Measurements from ENCODE around the gene CDT1.

Gene CDT1

DNA sequence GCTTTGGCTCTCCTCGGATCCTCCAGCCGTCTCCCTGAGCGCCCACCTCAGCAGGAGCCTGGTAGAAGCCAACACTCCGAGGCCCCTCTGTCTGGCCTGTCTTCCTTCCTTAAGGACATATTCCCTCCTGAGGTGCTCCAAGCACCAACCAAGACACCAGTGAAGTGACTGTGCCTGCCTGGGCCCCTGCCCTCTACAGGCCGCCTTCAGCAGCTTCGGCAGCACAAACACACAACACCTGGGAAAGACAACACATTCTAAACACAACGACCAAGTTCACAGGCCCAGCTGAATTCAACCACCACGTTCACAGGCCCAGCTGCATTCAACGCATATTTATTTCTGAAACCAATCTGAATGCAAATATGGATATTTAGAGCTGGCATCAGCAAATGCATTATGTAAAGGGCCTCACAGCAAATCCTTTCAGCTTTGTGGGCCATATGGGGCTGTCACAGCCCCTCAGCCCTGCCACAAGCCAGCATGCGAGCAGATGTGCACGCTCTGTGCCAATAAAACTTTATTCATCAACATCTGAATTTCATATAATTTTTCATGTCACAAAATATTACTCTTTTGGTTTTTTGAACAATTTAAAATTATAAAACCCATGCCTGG lies 40.9 kb downstream of the CDT1 start:
- no peaks in the 10 kb centered on the region for H3K4me1 ChIP-seq (ENCODE audit: insufficient read depth, low read length)
- no peaks in the 10 kb centered on the region for H3K9me3 ChIP-seq (ENCODE audit: insufficient read depth, low read depth, low read length)
- H3K4me3 ChIP-seq (ENCODE audit: low read length) = no peak overlapping the region
- no peaks in the 10 kb centered on the region for H3K27me3 ChIP-seq (ENCODE audit: insufficient read depth, low read length)
- H3K36me3 ChIP-seq (ENCODE audit: insufficient read depth, low read length) = peaks cover 10% of the 10 kb centered on the region
- no peak overlapping the region for H3K9ac ChIP-seq (ENCODE audit: low read depth, low read length)
- no peak overlapping the region for H3K27ac ChIP-seq (ENCODE audit: low read depth, low read length)
- 82% methylated on average over 11 of the region's 11 CpGs for WGBS

DNA sequence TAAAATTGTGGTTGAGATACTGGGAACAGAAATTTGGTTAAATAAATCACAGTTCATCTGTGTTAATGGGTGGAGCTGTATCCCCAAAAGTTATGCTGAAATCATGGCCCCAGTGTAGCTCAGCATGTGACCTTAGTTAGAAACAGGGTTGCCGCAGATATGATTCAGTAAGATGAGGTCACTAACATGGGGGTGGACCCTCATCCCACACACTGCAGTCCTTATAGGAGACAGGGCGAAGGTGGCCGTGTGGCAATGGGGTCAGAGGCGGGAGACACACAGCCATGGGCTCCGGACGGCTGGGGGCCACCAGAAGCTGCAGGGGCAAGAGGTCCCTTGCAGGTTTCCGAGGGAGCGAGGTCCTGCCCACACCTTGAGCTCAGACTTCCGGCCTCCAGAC lies 42.5 kb downstream of the CDT1 start:
- Histone ChIP-seq H3K27ac (ENCODE audit: low read depth, low read length) (no peak overlapping the region), H3K9ac (ENCODE audit: low read depth, low read length) (no peak overlapping the region), H3K4me3 (ENCODE audit: low read length) (no peak overlapping the region), H3K9me3 (ENCODE audit: insufficient read depth, low read depth, low read length) (no peaks in the 10 kb centered on the region), H3K36me3 (ENCODE audit: insufficient read depth, low read length) (peaks cover 3% of the 10 kb centered on the region; the same call in 1 of the 2 replicates), H3K27me3 (ENCODE audit: insufficient read depth, low read length) (no peaks in the 10 kb centered on the region), H3K4me1 (ENCODE audit: insufficient read depth, low read length) (no peaks in the 10 kb centered on the region)
- WGBS = 96% methylated on average over 9 of the region's 9 CpGs

DNA sequence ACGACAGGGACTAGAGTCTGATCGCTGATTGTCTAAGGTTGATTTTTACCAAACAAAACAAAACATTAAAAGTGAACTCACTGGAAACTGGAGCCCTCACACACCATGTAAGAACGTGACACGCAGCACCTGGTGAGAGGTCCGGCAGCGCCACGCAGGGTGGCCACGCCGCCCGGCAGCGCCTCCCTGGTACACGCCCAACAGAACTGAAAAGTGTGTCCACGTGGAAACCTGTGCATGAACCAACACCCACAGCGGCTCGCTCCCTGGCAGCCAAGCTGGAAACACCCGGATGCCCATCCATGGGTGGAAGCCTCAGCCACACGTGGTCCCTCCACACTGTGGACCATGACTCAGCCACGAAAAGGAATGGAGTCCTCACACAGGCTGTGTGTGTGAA lies 44.1 kb downstream of the CDT1 start:
- Histone ChIP-seq H3K9ac (ENCODE audit: low read depth, low read length) (no peak overlapping the region), H3K36me3 (ENCODE audit: insufficient read depth, low read length) (peaks cover 3% of the 10 kb centered on the region; the same call in 1 of the 2 replicates), H3K9me3 (ENCODE audit: insufficient read depth, low read depth, low read length) (no peaks in the 10 kb centered on the region), H3K27ac (ENCODE audit: low read depth, low read length) (no peak overlapping the region), H3K27me3 (ENCODE audit: insufficient read depth, low read length) (no peaks in the 10 kb centered on the region), H3K4me3 (ENCODE audit: low read length) (no peak overlapping the region), H3K4me1 (ENCODE audit: insufficient read depth, low read length) (no peaks in the 10 kb centered on the region)
- WGBS = 93% methylated on average over 18 of the region's 18 CpGs

DNA sequence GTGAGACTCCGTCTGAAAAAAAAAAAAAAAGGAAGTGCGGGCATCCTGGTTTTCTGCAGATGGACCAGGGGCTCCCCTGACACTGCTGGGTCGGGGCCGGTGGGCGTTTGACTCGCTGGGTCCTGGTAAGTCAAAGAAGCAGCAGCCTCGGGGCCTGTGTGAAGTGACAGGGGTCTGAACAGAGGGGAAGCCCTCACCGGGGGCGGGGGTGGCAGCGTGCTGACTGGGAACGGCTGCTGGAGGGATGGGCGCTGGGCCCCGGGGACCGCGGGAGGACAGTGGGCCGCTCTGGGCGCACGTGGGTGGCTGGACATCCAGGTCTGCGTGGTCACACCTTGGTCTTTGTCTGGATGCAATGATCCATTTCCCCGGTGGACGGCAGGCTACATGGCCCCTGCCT lies 45.0 kb downstream of the CDT1 start:
- H3K27me3 ChIP-seq (ENCODE audit: insufficient read depth, low read length) = no peaks in the 10 kb centered on the region
- 92% methylated on average over 21 of the region's 21 CpGs for WGBS
- no peak overlapping the region for H3K27ac ChIP-seq (ENCODE audit: low read depth, low read length)
- peaks cover 3% of the 10 kb centered on the region; the same call in 1 of the 2 replicates for H3K36me3 ChIP-seq (ENCODE audit: insufficient read depth, low read length)
- H3K4me1 ChIP-seq (ENCODE audit: insufficient read depth, low read length) = no peaks in the 10 kb centered on the region
- H3K9me3 ChIP-seq (ENCODE audit: insufficient read depth, low read depth, low read length) = no peaks in the 10 kb centered on the region
- H3K9ac ChIP-seq (ENCODE audit: low read depth, low read length) = no peak overlapping the region
- no peak overlapping the region for H3K4me3 ChIP-seq (ENCODE audit: low read length)

DNA sequence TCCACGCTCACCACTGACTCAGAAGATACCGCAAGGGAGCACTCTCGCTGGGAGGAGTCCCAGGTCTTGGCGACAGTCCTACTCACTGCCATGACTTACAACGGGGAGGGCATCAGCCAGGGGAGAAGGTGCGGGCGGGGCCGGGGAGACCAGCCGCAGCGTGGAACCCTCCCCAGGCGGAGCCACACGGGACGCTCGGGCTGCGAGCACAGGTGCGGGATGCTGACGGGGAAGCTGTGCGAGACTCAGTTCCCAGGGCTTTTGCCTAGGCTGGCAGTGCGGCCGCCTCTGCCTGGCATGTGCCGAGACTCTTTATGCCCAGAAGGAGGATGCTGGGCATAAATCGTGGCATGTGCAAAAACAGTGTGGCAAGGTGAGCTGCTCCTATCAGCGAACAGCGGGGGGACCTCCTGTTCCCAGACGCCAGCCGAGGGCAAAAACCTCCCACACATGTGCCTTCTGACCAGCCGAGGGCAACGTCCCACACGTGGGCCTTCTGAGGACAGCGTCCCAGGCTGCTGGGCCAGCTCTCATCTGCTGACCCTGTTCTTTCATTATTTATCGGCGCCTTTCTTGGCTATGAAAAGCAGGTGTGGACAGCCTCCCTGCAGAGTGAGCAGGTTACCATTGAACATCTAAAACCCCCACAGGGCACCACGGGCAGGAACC lies 47.1 kb downstream of the CDT1 start:
- Histone ChIP-seq H3K36me3 (ENCODE audit: insufficient read depth, low read length) (peaks cover 3% of the 10 kb centered on the region; the same call in 1 of the 2 replicates), H3K4me3 (ENCODE audit: low read length) (no peak overlapping the region), H3K9ac (ENCODE audit: low read depth, low read length) (no peak overlapping the region), H3K27me3 (ENCODE audit: insufficient read depth, low read length) (no peaks in the 10 kb centered on the region), H3K27ac (ENCODE audit: low read depth, low read length) (no peak overlapping the region), H3K9me3 (ENCODE audit: insufficient read depth, low read depth, low read length) (no peaks in the 10 kb centered on the region), H3K4me1 (ENCODE audit: insufficient read depth, low read length) (no peaks in the 10 kb centered on the region; the same call in 1 of the 2 replicates)
- 93% methylated on average over 33 of the region's 33 CpGs for WGBS

DNA sequence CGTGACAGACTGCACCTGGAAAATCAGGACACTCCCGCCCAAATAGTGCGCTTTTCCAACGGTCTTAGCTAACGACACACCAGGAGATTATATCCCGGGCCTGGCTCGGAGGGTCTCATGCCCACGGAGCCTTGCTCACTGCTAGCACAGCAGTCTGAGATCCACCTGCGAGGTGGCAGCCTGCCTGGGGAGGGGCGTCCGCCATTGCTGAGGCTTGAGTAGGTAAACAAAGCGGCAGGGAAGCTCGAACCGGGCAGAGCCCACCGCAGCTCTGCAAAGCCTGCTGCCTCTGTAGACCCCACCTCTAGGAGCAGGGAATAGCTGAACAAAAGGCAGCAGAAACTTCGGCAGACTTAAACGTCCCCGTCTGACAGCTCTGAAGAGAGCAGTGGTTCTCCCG lies 48.0 kb downstream of the CDT1 start:
- WGBS = 95% methylated on average over 19 of the region's 19 CpGs
- no peaks in the 10 kb centered on the region for H3K27me3 ChIP-seq (ENCODE audit: insufficient read depth, low read length)
- H3K36me3 ChIP-seq (ENCODE audit: insufficient read depth, low read length) = peaks cover 3% of the 10 kb centered on the region; the same call in 1 of the 2 replicates
- no peaks in the 10 kb centered on the region; the same call in 1 of the 2 replicates for H3K4me1 ChIP-seq (ENCODE audit: insufficient read depth, low read length)
- no peak overlapping the region for H3K27ac ChIP-seq (ENCODE audit: low read depth, low read length)
- H3K9me3 ChIP-seq (ENCODE audit: insufficient read depth, low read depth, low read length) = no peaks in the 10 kb centered on the region
- no peak overlapping the region for H3K4me3 ChIP-seq (ENCODE audit: low read length)
- H3K9ac ChIP-seq (ENCODE audit: low read depth, low read length) = no peak overlapping the region

DNA sequence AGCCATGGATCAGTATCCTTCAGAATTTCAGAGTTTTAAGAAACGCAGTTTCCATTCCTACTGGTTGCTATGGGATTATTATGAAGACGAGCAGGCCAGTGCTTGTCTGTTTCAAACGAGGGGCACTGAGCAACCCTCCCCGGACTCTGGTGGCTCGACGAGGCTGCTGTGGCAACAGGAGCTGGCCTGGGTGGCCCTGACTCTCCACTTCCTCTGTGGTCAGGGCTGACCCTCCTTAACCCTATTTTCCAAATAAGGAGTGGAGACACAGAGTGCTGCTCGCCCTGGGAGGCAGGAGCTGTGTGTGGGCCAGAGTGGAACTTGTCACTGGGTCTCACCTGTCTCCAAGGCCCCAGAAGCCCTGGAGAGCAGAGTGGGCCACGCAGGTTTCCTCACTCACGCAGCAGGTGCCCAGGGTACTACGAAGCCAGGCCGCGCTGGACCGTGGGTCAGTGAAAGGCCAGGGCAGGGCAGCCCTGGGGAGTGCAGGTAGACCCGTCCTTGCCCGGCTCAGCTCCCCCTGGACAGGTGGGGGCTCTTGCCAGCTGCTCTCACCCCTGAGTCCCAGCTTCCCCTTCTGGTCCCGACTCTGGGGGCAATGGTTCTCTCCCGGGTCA lies 49.8 kb downstream of the CDT1 start:
- Histone ChIP-seq H3K4me3 (ENCODE audit: low read length) (no peak overlapping the region), H3K36me3 (ENCODE audit: insufficient read depth, low read length) (peaks cover 4% of the 10 kb centered on the region), H3K9me3 (ENCODE audit: insufficient read depth, low read depth, low read length) (no peaks in the 10 kb centered on the region), H3K9ac (ENCODE audit: low read depth, low read length) (no peak overlapping the region), H3K4me1 (ENCODE audit: insufficient read depth, low read length) (peaks cover 4% of the 10 kb centered on the region; the same call in 1 of the 2 replicates), H3K27me3 (ENCODE audit: insufficient read depth, low read length) (no peaks in the 10 kb centered on the region), H3K27ac (ENCODE audit: low read depth, low read length) (no peak overlapping the region)
- 93% methylated on average over 17 of the region's 17 CpGs for WGBS

DNA sequence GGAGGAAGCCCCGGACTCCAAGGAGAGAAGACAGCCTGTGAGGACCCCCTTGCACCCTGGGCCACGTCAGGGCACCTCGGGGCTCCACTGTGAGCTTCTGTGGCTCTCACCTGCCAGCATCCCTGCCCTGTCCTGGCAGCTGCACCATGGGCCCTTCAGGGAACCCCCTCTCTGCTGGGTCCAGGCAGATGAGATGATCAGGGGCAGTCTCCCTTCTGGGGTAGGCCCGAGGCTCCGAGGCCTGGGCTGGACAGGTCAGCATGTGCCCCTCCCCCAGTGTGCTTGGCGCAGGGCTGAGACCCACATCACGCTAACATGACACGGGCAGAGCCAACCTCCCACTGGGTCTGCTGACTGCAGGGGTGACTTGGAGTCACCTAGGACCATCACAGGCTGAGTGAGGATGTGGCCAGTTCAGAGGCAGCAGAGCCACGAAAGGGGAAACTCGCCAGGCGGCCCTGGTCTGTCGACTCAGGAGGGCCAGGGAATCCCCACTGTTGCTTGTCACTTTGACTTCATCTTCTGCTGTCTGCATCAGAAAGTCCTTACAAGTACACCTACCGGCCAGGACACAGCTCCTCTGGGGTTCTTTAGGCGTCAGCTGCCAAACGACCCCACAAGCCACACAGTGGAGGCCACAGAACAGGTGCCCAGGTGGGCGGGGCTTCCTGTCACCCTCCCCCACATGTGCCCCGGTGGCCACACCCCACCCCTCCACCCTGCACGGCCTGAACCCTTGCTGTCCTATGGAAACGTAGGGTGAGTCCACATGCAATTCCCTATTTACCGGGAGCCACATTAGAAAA lies 50.9 kb downstream of the CDT1 start:
- Histone ChIP-seq H3K36me3 (ENCODE audit: insufficient read depth, low read length) (peaks cover 14% of the 10 kb centered on the region), H3K9ac (ENCODE audit: low read depth, low read length) (no peak overlapping the region), H3K9me3 (ENCODE audit: insufficient read depth, low read depth, low read length) (no peaks in the 10 kb centered on the region), H3K27ac (ENCODE audit: low read depth, low read length) (no peak overlapping the region), H3K4me1 (ENCODE audit: insufficient read depth, low read length) (peaks cover 4% of the 10 kb centered on the region; the same call in 1 of the 2 replicates), H3K4me3 (ENCODE audit: low read length) (no peak overlapping the region), H3K27me3 (ENCODE audit: insufficient read depth, low read length) (no peaks in the 10 kb centered on the region)
- WGBS = 84% methylated on average over 20 of the region's 20 CpGs

DNA sequence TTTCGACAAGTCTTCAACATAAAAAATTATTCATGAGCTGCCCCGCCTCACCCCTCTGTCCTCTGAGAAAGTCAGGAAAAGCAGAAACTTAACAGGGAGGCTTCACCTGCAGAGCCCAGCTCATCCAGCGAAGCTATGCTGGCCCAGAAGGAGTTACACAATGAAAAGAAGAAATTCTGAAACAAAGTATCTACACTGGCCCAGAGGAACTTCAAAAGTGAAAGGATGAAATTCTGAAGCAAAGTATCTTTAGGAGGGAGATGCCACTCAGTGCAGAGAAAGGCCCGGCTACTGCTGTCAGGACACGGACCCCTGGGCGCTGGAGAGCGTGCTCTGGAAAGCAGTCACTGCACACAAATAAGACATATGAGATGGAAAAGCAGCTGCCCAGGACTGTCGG lies 51.6 kb downstream of the CDT1 start:
- H3K4me3 ChIP-seq (ENCODE audit: low read length) = no peak overlapping the region
- H3K27ac ChIP-seq (ENCODE audit: low read depth, low read length) = no peak overlapping the region
- no peaks in the 10 kb centered on the region for H3K27me3 ChIP-seq (ENCODE audit: insufficient read depth, low read length)
- no peaks in the 10 kb centered on the region for H3K9me3 ChIP-seq (ENCODE audit: insufficient read depth, low read depth, low read length)
- H3K9ac ChIP-seq (ENCODE audit: low read depth, low read length) = no peak overlapping the region
- peaks cover 4% of the 10 kb centered on the region; the same call in 1 of the 2 replicates for H3K4me1 ChIP-seq (ENCODE audit: insufficient read depth, low read length)
- 94% methylated on average over 7 of the region's 8 CpGs for WGBS
- peaks cover 21% of the 10 kb centered on the region for H3K36me3 ChIP-seq (ENCODE audit: insufficient read depth, low read length)

DNA sequence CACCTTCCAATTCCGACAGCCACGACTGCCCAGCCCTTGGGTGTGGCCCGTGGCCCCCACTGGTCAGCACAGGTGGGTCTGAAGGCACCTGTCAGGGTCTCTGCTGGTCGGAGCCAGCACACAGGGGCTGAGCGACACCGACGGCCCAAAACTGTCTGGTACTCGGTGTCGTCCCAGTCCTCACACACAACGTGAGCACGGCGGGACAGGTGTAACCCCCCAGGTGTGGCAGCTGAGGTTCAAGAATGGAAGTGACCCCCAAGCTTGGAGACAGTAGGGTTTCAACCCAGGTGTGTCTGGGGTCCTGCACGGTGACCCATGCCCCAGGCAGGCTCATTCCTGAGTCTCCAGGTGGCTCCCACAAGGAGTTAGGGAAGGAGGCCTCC lies 52.1 kb downstream of the CDT1 start:
- WGBS = 86% methylated on average over 13 of the region's 13 CpGs
- H3K4me3 ChIP-seq (ENCODE audit: low read length) = peak overlapping the region; percentile 62
- no peak overlapping the region for H3K27ac ChIP-seq (ENCODE audit: low read depth, low read length)

More for the DNA sequence above, 52.1 kb downstream of the CDT1 start:
- H3K36me3 ChIP-seq (ENCODE audit: insufficient read depth, low read length) = peaks cover 23% of the 10 kb centered on the region
- H3K9ac ChIP-seq (ENCODE audit: low read depth, low read length) = no peak overlapping the region
- H3K4me1 ChIP-seq (ENCODE audit: insufficient read depth, low read length) = peaks cover 4% of the 10 kb centered on the region; the same call in 1 of the 2 replicates
- no peaks in the 10 kb centered on the region for H3K27me3 ChIP-seq (ENCODE audit: insufficient read depth, low read length)
- no peaks in the 10 kb centered on the region for H3K9me3 ChIP-seq (ENCODE audit: insufficient read depth, low read depth, low read length)
